ENCODE data around the gene NGEF. TPM values are rescaled to one million over a fixed set of nuclear protein-coding genes. Genes with fewer than 3 reads are reported as not detected.

NGEF gene
- total RNA-seq, 1 experiment from 2014 or later: 1.9 TPM

DNA sequence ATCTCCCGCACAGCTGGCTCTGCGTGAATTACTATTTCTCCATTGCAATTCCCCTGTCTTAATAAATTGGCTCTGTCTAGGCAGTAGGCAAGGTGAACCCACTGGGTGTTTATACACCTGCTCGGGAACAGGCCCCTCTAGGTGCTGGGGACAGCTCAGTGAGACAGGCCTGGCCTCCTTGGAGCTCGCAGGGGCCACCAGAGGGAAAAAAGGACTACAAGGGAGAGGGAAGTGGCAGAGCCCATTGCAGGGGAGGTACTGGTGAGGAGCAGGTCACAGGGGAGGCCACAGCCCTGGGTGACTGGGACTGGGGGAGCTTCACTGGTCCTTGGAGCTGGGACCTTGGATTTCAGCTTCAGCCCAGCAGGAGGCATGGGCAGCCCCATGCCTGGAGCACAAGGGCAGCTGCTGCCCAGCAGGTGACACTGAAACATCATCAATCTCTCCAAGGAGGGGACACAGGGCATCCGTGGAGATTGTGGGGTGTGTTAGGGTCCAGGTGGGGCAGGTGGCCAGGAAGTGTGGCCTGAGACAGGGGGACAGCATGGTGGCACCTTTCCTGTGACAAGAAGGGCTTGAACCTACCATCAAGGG, 31.2 kb downstream of the NGEF start:
- peaks cover 0 to 8% (median 5%) of the 10 kb centered on the region in 3 experiments; a peak in 4 of 7 replicates for H3K36me3 Mint-ChIP-seq (ENCODE audit: insufficient read depth in 1 of 3, low read depth in 3 of 3)
- H3K27me3 Mint-ChIP-seq (ENCODE audit: low read depth): peaks cover 3% of the 10 kb centered on the region
- H3T11ph ChIP-seq (ENCODE audit: low read length): no peak overlapping the region
- no peaks in the 10 kb centered on the region for H4K20me1 ChIP-seq (ENCODE audit: control insufficient read depth, insufficient read depth, insufficient read length)
- no peak overlapping the region for H3K4me3 Mint-ChIP-seq
- H3K9me3 ChIP-seq (ENCODE audit: control insufficient read depth, low read depth, low read length): no peaks in the 10 kb centered on the region
- no peak overlapping the region for H4K5ac ChIP-seq (ENCODE audit: insufficient read length, low read depth, low read length)
- no peak overlapping the region for H3K14ac ChIP-seq (ENCODE audit: insufficient read depth, low read length)
- no peak overlapping the region for H3K18ac ChIP-seq (ENCODE audit: insufficient read length, low read depth, low read length)
- H3K56ac ChIP-seq (ENCODE audit: insufficient read length, low read depth, low read length): no peak overlapping the region
- no peak overlapping the region for H2AK5ac ChIP-seq (ENCODE audit: insufficient read length, low read length)
- no peaks in the 10 kb centered on the region for H3K79me1 ChIP-seq (ENCODE audit: insufficient read depth, low read depth, low read length, poor library complexity, severe bottlenecking)
- H2BK20ac ChIP-seq (ENCODE audit: low read depth, low read length, poor library complexity, severe bottlenecking): no peak overlapping the region
- H2BK12ac ChIP-seq (ENCODE audit: insufficient read length, low read depth, low read length): no peak overlapping the region
- no peak overlapping the region for H2BK5ac ChIP-seq (ENCODE audit: insufficient read length, low read length)
- H3K79me2 ChIP-seq (ENCODE audit: insufficient read depth, low read length): no peaks in the 10 kb centered on the region
- TF ChIP-seq, protein P1, sequence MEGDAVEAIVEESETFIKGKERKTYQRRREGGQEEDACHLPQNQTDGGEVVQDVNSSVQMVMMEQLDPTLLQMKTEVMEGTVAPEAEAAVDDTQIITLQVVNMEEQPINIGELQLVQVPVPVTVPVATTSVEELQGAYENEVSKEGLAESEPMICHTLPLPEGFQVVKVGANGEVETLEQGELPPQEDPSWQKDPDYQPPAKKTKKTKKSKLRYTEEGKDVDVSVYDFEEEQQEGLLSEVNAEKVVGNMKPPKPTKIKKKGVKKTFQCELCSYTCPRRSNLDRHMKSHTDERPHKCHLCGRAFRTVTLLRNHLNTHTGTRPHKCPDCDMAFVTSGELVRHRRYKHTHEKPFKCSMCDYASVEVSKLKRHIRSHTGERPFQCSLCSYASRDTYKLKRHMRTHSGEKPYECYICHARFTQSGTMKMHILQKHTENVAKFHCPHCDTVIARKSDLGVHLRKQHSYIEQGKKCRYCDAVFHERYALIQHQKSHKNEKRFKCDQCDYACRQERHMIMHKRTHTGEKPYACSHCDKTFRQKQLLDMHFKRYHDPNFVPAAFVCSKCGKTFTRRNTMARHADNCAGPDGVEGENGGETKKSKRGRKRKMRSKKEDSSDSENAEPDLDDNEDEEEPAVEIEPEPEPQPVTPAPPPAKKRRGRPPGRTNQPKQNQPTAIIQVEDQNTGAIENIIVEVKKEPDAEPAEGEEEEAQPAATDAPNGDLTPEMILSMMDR (conservative IDR thresholded peaks at IDR 0.05): no peak
- H3K4me1 ChIP-seq (ENCODE audit: insufficient read depth, low read length): peaks cover 3% of the 10 kb centered on the region; the same call in 1 of the 2 replicates
- no peak overlapping the region for H3K23ac ChIP-seq (ENCODE audit: insufficient read length, low read depth, low read length)
- no peak overlapping the region for H3K9ac ChIP-seq (ENCODE audit: extremely low read depth, insufficient read length, low read length)
- H3K23me2 ChIP-seq (ENCODE audit: insufficient read length, low read depth, low read length, poor library complexity, severe bottlenecking): no peaks in the 10 kb centered on the region
- H2AFZ ChIP-seq (ENCODE audit: low read length): no peak overlapping the region
- H3K27me3 ChIP-seq (ENCODE audit: insufficient read depth, low read length): no peaks in the 10 kb centered on the region
- no peak overlapping the region for H3K4ac ChIP-seq (ENCODE audit: low read depth, low read length)
- H3K4me2 ChIP-seq (ENCODE audit: insufficient read depth, insufficient read length, low read length): no peak overlapping the region
- no peak overlapping the region; a peak in 1 of 7 replicates for H3K27ac Mint-ChIP-seq
- no peak overlapping the region for H4K91ac ChIP-seq (ENCODE audit: insufficient read length, low read depth, low read length)
- H3K9me3 Mint-ChIP-seq: peaks cover 7 to 8% of the 10 kb centered on the region in 2 experiments
- DNase-seq: no peak
- no peak overlapping the region for H2BK120ac ChIP-seq (ENCODE audit: low read depth, low read length, poor library complexity, severe bottlenecking)
- H3K4me1 Mint-ChIP-seq: peaks cover 25 to 42% of the 10 kb centered on the region in 2 experiments
- no peak overlapping the region for H2BK15ac ChIP-seq (ENCODE audit: low read depth, low read length)
- H3K27ac ChIP-seq (ENCODE audit: insufficient read length, low read depth, low read length): no peak overlapping the region
- no peak overlapping the region for H4K8ac ChIP-seq (replicated peaks; ENCODE audit: insufficient read length, low read depth, low read length)
- no CpG with 5 or more reads among the region's 5 CpGs for WGBS (ENCODE audit: extremely low coverage, insufficient read length, low lambda C conversion rate)

Measured in H9 (cell line).